Spleen (tissue), 11 donors: Measurements from ENCODE around the gene SYPL2. TPM values are rescaled to one million over a fixed set of nuclear protein-coding genes. Genes with fewer than 3 reads are reported as not detected.

ENCODE experiments used
- DNase-seq: peaks from one replicate; pipeline ENCODE4 v3.0.0-alpha.2; 2020
- H3K27ac ChIP-seq, 8 donors: fragments of 200-600 bp; sonication (generic) in 7 of 8; 1 replicate in 4 of 8; 2 replicates in 4 of 8; pipeline versions ENCODE4 v1.5.0 to v1.8.0; 2016 to 2021; ENCODE audit warnings: inconsistent platforms in 4 of 8, mild to moderate bottlenecking in 4 of 8, moderate library complexity in 1 of 8
- H3K27me3 ChIP-seq, 7 donors: fragments of 200-600 bp; sonication (generic) in 6 of 7; replicated peaks in 1 of 7; 1 replicate in 4 of 7; 2 replicates in 3 of 7; pipeline versions ENCODE4 v1.5.0 to v1.8.0; 2016 to 2021; ENCODE audit warnings: inconsistent platforms in 3 of 7, mild to moderate bottlenecking in 1 of 7
- H3K36me3 ChIP-seq, 6 donors: fragments of 200-600 bp; sonication (generic) in 5 of 6; 1 replicate in 4 of 6; 2 replicates in 2 of 6; pipeline versions ENCODE4 v1.5.0 to v1.8.0; 2016 to 2021; ENCODE audit warnings: inconsistent platforms in 2 of 6
- H3K4me1 ChIP-seq, 6 donors: fragments of 200-600 bp; sonication (generic) in 5 of 6; 1 replicate in 3 of 6; 2 replicates in 3 of 6; pipeline versions ENCODE4 v1.5.0 to v1.8.0; 2016 to 2021; ENCODE audit warnings: inconsistent platforms in 3 of 6
- H3K4me3 ChIP-seq, 8 donors: fragments of 200-600 bp; sonication (generic) in 7 of 8; 1 replicate in 4 of 8; 2 replicates in 4 of 8; pipeline versions ENCODE4 v1.5.0 to v1.8.0; 2016 to 2021; ENCODE audit warnings: inconsistent platforms in 4 of 8, mild to moderate bottlenecking in 4 of 8, moderate library complexity in 2 of 8
- H3K9me3 ChIP-seq, 8 donors: fragments of 200-600 bp; sonication (generic) in 7 of 8; 1 replicate in 4 of 8; 2 replicates in 4 of 8; pipeline versions ENCODE4 v1.5.0 to v1.8.0; 2016 to 2021; ENCODE audit warnings: inconsistent platforms in 4 of 8
- POLR2A ChIP-seq, 3 donors: fragments of 450-650 bp; IDR thresholded peaks; one replicate each; pipeline ENCODE4 v1.5.1; 2017; ENCODE audit warnings: antibody characterized with exemption in 3 of 3, mild to moderate bottlenecking in 1 of 3
- POLR2AphosphoS5 ChIP-seq, 3 donors: sonication (generic); formaldehyde crosslinking; IDR thresholded peaks; one replicate each; pipeline ENCODE4 v1.5.1; 2017; ENCODE audit warnings: antibody characterized with exemption in 3 of 3
- WGBS, 5 donors: extraction: QIAGEN DNeasy Blood & Tissue Kit in 3 of 5; methylation state at CpG; one replicate each; pipeline versions ENCODE4 v1.1.5 to v1.1.7; 2013 to 2018; 5-methylcytosine and 5-hydroxymethylcytosine counted together
- intact Hi-C: fragments of 100-400 bp; cut with DNase I; formaldehyde crosslinking; loops from one replicate; pipeline ENCODE4 v1.15.0; 2023; ENCODE audit warnings: low total_unique reads
- polyA plus RNA-seq, 3 donors: library from polyadenylated mRNA; stranded (reverse); fragments of 200-250 nt; gene quantifications; one replicate each; pipeline ENCODE4 v1.2.1, GENCODE V29; 2013
- total RNA-seq, 7 donors: library from RNA; depleted of rRNA in 3 of 7; stranded (reverse); fragments of >200 nt in 3 of 7; fragmentation: NEBNext Ultra II Directional in 4 of 7; extraction: Animal tissue kit (Norgen Biotek cat#: 25700) in 4 of 7; gene quantifications; one replicate each; pipeline versions ENCODE4 v1.1.0 to v1.2.1, GENCODE V29; 2016 to 2021
- TF ChIP-seq, protein P1 (sequence below), 11 experiments: fragments of 200-600 bp in 7 of 11; fragments of 450-650 bp in 4 of 11; sonication (generic) in 4 of 11; IDR thresholded peaks in 8 of 11; conservative IDR thresholded peaks in 3 of 11; 1 replicate in 7 of 11; 2 replicates in 4 of 11; pipeline versions ENCODE4 v1.4.0 to v1.8.0; 2016 to 2021; ENCODE audit warnings: antibody characterized with exemption in 11 of 11, inconsistent platforms in 4 of 11, mild to moderate bottlenecking in 1 of 11
- donor health status: healthy with polysubstance abuse.
- donor health status: DM: no; HTN: no; CAD: no; lungs with moderate emphysema.
- donor health status: DM: no; HTN: no; CAD: no.
- donor health status: Bipolar disorder and iron deficiency.
- donor health status: healthy.
- donor health status: DM: no; HTN: no; CAD: no.
- donor health status: DM: yes; HTN: yes; CAD: no.

The SYPL2 gene
- total and polyA plus RNA-seq, 10 donors = 0.26 to 2.5 (median 0.97) TPM

DNA sequence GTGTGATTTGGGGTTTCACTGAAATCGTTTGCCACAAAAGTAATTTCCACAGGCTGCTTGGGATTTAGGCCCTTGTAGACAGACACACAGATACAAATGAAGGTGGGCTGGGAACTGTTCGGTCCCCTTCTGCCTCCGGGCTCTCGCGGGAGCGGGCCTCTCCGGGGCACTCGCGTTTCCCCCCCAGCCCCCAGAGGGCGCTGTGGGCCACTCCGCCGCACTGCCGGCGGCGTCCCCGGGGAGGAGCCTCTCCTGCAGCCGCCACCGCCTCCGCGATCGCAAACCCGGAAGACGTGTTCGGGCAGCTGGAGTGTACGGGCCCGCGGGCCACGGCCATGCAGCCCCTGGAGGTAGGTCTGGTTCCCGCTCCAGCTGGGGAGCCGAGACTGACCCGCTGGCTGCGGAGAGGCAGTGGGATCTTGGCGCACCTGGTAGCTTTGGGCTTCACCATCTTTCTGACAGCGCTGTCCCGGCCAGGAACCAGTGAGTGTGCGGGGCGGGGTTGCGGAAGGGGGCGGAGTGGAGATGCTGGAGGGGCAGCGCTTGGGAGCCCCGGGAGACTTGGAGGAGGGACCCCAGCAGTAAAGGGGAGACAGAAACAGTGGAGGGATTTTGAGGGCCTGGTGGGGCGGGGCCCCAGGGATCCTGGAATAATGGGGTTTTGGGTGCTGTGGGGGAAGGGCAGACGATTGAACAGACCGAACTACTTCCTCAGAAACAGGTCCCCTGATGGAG, 27.6 kb downstream of the SYPL2 start, which contains the start of gene CYB561D1:
CYB561D1 (plus strand) TSS at position 290 of the 735 bp plus-strand sequence; CDS start at position 336, 46 bp downstream.
- 0% methylated on average over 22 to 44 of the region's 44 CpGs for WGBS, 5 donors
- Histone ChIP-seq H3K27me3 (no peaks in the 10 kb centered on the region), H3K27ac (peak within 1 kb of the TSS; percentile 80 to 96 (median 88)), H3K4me1 (peaks cover 23 to 97% (median 73%) of the 10 kb centered on the region in 6 donors), H3K9me3 (no peaks in the 10 kb centered on the region), H3K4me3 (peak within 1 kb of the TSS; percentile 91 to 100 (median 98)), H3K36me3 (peaks cover 0 to 60% (median 28%) of the 10 kb centered on the region in 6 donors)
- DNase-seq = peak; percentile 98
- intact Hi-C loops = no loop called here
- TF ChIP-seq POLR2AphosphoS5 (IDR thresholded peaks at IDR 0.05) = peak; percentile 89 to 95 (median 90)
- TF ChIP-seq, protein P1, sequence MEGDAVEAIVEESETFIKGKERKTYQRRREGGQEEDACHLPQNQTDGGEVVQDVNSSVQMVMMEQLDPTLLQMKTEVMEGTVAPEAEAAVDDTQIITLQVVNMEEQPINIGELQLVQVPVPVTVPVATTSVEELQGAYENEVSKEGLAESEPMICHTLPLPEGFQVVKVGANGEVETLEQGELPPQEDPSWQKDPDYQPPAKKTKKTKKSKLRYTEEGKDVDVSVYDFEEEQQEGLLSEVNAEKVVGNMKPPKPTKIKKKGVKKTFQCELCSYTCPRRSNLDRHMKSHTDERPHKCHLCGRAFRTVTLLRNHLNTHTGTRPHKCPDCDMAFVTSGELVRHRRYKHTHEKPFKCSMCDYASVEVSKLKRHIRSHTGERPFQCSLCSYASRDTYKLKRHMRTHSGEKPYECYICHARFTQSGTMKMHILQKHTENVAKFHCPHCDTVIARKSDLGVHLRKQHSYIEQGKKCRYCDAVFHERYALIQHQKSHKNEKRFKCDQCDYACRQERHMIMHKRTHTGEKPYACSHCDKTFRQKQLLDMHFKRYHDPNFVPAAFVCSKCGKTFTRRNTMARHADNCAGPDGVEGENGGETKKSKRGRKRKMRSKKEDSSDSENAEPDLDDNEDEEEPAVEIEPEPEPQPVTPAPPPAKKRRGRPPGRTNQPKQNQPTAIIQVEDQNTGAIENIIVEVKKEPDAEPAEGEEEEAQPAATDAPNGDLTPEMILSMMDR (IDR thresholded peaks at IDR 0.05 in 8 of 11, conservative IDR thresholded peaks at IDR 0.05 in 3 of 11) = peak; percentile 80 to 99 (median 97)
- TF ChIP-seq POLR2A (IDR thresholded peaks at IDR 0.05) = no peak

DNA sequence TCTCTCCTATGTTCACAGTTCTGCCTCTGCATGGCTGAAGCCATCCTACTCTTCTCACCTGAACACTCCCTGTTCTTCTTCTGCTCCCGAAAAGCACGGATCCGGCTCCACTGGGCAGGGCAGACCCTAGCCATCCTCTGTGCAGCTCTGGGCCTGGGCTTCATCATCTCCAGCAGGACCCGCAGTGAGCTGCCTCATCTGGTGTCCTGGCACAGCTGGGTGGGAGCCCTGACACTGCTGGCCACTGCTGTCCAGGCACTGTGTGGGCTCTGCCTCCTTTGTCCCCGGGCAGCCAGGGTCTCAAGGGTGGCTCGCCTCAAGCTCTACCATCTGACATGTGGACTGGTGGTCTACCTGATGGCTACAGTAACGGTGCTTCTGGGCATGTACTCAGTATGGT, 29.4 kb downstream of the SYPL2 start:
- Histone ChIP-seq H3K9me3 (no peaks in the 10 kb centered on the region), H3K27me3 (no peaks in the 10 kb centered on the region), H3K4me3 (no peak overlapping the region), H3K36me3 (peaks cover 0 to 64% (median 28%) of the 10 kb centered on the region in 6 donors), H3K27ac (no peak overlapping the region), H3K4me1 (peaks cover 23 to 97% (median 77%) of the 10 kb centered on the region in 6 donors)
- TF ChIP-seq POLR2A (IDR thresholded peaks at IDR 0.05) = no peak
- TF ChIP-seq POLR2AphosphoS5 (IDR thresholded peaks at IDR 0.05) = no peak
- TF ChIP-seq, protein P1 (IDR thresholded peaks at IDR 0.05 in 8 of 11, conservative IDR thresholded peaks at IDR 0.05 in 3 of 11) = no peak
- DNase-seq = no peak
- WGBS, 5 donors = 92 to 99% (median 94%) methylated on average over 4 to 7 of the region's 7 CpGs
- intact Hi-C loops = no loop called here

DNA sequence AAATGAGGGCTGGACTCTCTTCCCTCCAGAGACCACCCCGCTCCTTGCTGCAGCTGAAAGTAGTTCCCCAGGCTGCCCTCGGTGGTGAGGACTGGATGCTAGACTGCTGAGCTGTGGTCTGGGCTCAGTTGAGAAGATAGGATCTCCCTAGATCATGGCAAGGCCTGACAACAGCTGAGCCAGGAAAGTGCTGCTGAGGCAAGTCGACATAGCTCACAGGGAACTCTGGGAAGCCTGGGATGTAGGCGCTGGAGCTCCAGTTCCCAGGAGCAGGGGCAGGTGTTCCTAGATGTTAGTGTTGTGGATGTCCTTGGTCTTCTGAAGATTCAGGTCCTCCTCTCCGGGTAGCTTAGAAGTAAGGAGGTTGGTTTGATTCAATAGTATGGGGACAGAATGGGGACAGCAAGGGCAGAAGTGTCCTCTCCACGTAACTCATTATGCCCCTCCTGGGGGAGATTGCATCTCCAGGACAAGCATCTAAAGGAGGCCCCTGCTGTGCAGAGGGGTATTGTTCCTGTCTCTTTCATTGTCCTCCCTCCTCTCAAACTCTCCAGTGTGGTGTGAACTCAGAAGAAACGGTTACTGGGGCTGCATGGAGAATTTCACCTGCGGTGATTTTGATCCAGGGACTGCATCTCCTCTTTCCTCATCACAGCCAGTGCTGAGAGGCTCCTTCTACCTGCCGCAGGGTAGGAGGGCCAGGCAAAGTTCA, 31.3 kb downstream of the SYPL2 start:
- peak overlapping the region in 2 of 8 donors; percentile 37 to 54 for H3K27ac ChIP-seq
- H3K36me3 ChIP-seq = peaks cover 0 to 70% (median 30%) of the 10 kb centered on the region in 6 donors
- H3K9me3 ChIP-seq = no peaks in the 10 kb centered on the region
- H3K4me3 ChIP-seq = no peak overlapping the region
- DNase-seq = no peak
- peaks cover 20 to 97% (median 85%) of the 10 kb centered on the region in 6 donors for H3K4me1 ChIP-seq
- 71 to 84% (median 76%) methylated on average over 8 to 9 of the region's 9 CpGs for WGBS, 5 donors
- intact Hi-C loops = no loop called here
- H3K27me3 ChIP-seq = no peaks in the 10 kb centered on the region
- TF ChIP-seq POLR2A (IDR thresholded peaks at IDR 0.05) = no peak
- TF ChIP-seq, protein P1 (IDR thresholded peaks at IDR 0.05 in 8 of 11, conservative IDR thresholded peaks at IDR 0.05 in 3 of 11) = no peak
- TF ChIP-seq POLR2AphosphoS5 (IDR thresholded peaks at IDR 0.05) = no peak
